MCF 10A (cell line): ENCODE results near the gene HMGB3. TPM values are rescaled to one million over a fixed set of nuclear protein-coding genes. Genes with fewer than 3 reads are reported as not detected.

Experiments used
- BruUV-seq: library from RNA; stranded (reverse); fragments of 400-500 nt; replicated peaks from 2 replicates; lab custom pipeline; 2021; lab: Mats Ljungman, UMichigan
- CTCF ChIA-PET: fragments of 300-600 bp; sonication (Branson Sonifier 250); formaldehyde crosslinking; extraction: SDS; loops from one replicate; lab custom pipeline; 2021; ENCODE audit warnings: antibody characterized with exemption, inconsistent platforms; lab: Yijun Ruan, JAX
- POLR2A ChIA-PET: fragments of 300-600, 350-650 bp; sonication (Branson Sonifier 250); formaldehyde crosslinking; extraction: SDS; loops from one replicate; lab custom pipeline; 2020; ENCODE audit warnings: antibody characterized with exemption, inconsistent platforms; lab: Yijun Ruan, JAX
- DNase-seq: peaks from one replicate; pipeline ENCODE4 v3.0.0-alpha.2; 2018; ENCODE audit not compliant: unreplicated experiment
- H3K27ac Mint-ChIP-seq: one replicate; pipeline ENCODE4 v1.8.0; 2022; ENCODE audit warnings: mild to moderate bottlenecking, low read depth, mixed read lengths; ENCODE audit not compliant: unreplicated experiment
- H3K27me3 Mint-ChIP-seq: one replicate; pipeline ENCODE4 v1.8.0; 2022; ENCODE audit warnings: mixed read lengths; ENCODE audit not compliant: insufficient read depth, unreplicated experiment
- H3K36me3 Mint-ChIP-seq: one replicate; pipeline ENCODE4 v1.8.0; 2022; ENCODE audit warnings: mild to moderate bottlenecking, moderate library complexity, mixed read lengths; ENCODE audit not compliant: insufficient read depth, unreplicated experiment
- H3K4me1 Mint-ChIP-seq: one replicate; pipeline ENCODE4 v1.8.0; 2022; ENCODE audit warnings: mixed read lengths; ENCODE audit not compliant: insufficient read depth, unreplicated experiment
- H3K4me3 Mint-ChIP-seq: one replicate; pipeline ENCODE4 v1.8.0; 2022; ENCODE audit warnings: mild to moderate bottlenecking, moderate library complexity, mixed read lengths; ENCODE audit not compliant: unreplicated experiment
- H3K9me3 Mint-ChIP-seq: one replicate; pipeline ENCODE4 v1.8.0; 2022; ENCODE audit warnings: mixed read lengths; ENCODE audit not compliant: unreplicated experiment
- CTCF ChIP-seq: fragments of 200-600 bp; IDR thresholded peaks from one replicate; pipeline ENCODE4 v1.8.0; 2022; ENCODE audit warnings: antibody characterized with exemption, mild to moderate bottlenecking; ENCODE audit not compliant: unreplicated experiment
- intact Hi-C: fragments of 100-400 bp; cut with micrococcal nuclease; formaldehyde crosslinking; loops from 2 replicates; pipeline ENCODE4 v1.14.1; 2022
- total RNA-seq: library from RNA; stranded (reverse); gene quantifications from 2 replicates; pipeline ENCODE4 v1.2.3, GENCODE V29; 2022

The HMGB3 gene
- total RNA-seq, 1 experiment from 2014 or later = 75.3 TPM

- Mint-ChIP-seq H3K4me3 (no peak overlapping the region), H3K9me3 (peaks cover 6% of the 10 kb centered on the region), H3K36me3 (no peaks in the 10 kb centered on the region), H3K4me1 (no peaks in the 10 kb centered on the region), H3K27me3 (no peaks in the 10 kb centered on the region), H3K27ac (no peak overlapping the region)
- no peak for TF ChIP-seq CTCF
- ChIA-PET CTCF (no interaction called here), POLR2A (no interaction called here)
- intact Hi-C loops = no loop called here
- no peak for DNase-seq
- no TSS peak for BruUV-seq
These were observed 32.5 kb downstream of the HMGB3 start for GRCh38 chrX:151015684-151016083.

- H3K27ac Mint-ChIP-seq = no peak overlapping the region
- H3K4me3 Mint-ChIP-seq = no peak overlapping the region
- ChIA-PET POLR2A (no interaction called here), CTCF (interaction anchor here (0.7 kb wide), 1 partner anchor 53 kb away, joined by 3 read pairs; no protein-coding TSS in a partner anchor)
- DNase-seq = peak; percentile 13
- no TSS peak for BruUV-seq
- intact Hi-C loops = no loop called here
- H3K4me1 Mint-ChIP-seq = no peaks in the 10 kb centered on the region
- peaks cover 6% of the 10 kb centered on the region for H3K9me3 Mint-ChIP-seq
- no peak for TF ChIP-seq CTCF
- H3K27me3 Mint-ChIP-seq = no peaks in the 10 kb centered on the region
- no peaks in the 10 kb centered on the region for H3K36me3 Mint-ChIP-seq
These were observed 36.7 kb downstream of the HMGB3 start for GRCh38 chrX:151019856-151020255.

- DNase-seq = no peak
- Mint-ChIP-seq H3K4me1 (no peaks in the 10 kb centered on the region), H3K36me3 (no peaks in the 10 kb centered on the region), H3K27me3 (no peaks in the 10 kb centered on the region), H3K4me3 (no peak overlapping the region), H3K9me3 (peaks cover 15% of the 10 kb centered on the region), H3K27ac (no peak overlapping the region)
- ChIA-PET POLR2A (no interaction called here), CTCF (no interaction called here)
- intact Hi-C loops = no loop called here
- no peak for TF ChIP-seq CTCF
- no TSS peak for BruUV-seq
These were observed 47.7 kb downstream of the HMGB3 start for GRCh38 chrX:151030845-151031244.

GRCh38 chrX:151031391-151031975, 48.3 kb downstream of the HMGB3 start:
- no peaks in the 10 kb centered on the region for H3K27me3 Mint-ChIP-seq
- CTCF ChIA-PET = no interaction called here
- no peak overlapping the region for H3K27ac Mint-ChIP-seq
- no peak overlapping the region for H3K4me3 Mint-ChIP-seq
- no peak for TF ChIP-seq CTCF
- BruUV-seq = no TSS peak
- intact Hi-C loops = no loop called here
- POLR2A ChIA-PET = no interaction called here
- H3K4me1 Mint-ChIP-seq = no peaks in the 10 kb centered on the region
- H3K9me3 Mint-ChIP-seq = peaks cover 15% of the 10 kb centered on the region
- DNase-seq = no peak
- H3K36me3 Mint-ChIP-seq = no peaks in the 10 kb centered on the region
